ENCODE measurements around the gene GPC1.

GPC1 gene

DNA sequence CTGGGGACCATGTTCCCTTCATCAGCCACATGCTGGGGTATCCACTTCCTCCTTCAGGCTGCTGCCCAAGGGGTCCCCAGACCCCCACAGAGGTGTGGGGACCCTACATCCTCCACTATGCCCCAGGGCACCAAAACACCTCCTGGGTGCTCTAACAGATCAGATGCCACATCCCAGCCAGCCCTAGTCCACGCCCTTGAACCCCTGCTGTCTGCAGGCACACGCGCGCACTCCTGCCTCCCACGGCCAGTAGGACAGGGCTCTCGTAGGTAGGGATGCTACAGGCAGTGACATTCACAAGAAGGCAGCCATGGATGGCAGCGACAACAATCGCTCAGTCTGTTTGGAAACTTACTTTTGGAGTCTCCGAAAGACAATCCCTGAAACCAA, 3.0 kb upstream of the GPC1 start:
- no peak for DNase-seq

DNA sequence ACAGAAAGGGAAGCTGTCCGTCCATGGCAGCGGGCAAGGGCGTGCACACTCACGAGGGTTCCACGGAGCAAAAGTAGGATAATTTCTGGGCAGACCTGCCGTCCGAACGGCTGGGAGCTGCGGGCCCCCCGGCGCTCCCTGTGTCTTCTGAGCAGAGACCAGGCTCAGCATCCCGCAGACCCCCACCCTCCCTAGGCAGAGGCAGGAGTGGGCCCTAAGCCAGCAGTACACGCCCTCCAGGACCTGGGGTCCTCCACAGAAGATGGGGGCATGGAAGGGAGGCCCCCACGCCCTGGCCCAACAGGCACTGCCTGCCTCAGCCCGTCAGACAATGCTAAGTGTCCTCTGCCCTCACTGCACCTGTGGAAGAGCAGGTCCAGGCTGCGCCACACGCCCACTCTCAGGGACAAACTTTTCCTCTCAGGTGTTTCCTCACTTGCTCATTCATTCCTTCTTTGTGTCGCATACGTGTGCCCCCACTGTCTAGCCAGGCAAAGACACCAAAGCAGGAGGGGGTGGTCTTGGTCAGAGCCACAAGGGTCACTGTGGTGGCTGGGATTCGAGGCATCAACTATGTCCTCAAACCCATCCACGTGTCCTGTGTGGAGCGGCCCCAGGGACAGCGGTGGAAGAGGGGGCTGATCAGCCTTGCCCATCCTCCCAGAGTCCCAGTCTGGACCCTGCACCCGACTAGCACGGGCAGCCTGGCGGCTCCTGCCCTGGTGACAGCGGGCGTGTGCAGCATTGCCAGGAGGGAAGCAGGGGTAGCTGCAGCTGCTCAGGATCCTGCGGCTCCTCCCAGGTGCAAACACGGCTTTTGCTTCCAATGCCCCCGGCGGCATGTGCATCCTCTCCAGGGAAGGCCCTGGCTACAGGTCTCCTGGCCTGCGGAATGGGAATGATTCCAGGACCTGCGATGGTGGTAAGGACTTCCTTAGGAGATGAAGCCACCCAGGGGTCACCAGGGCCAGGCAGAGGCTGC, 2.4 kb upstream of the GPC1 start:
- DNase-seq = peak; percentile 20

DNA sequence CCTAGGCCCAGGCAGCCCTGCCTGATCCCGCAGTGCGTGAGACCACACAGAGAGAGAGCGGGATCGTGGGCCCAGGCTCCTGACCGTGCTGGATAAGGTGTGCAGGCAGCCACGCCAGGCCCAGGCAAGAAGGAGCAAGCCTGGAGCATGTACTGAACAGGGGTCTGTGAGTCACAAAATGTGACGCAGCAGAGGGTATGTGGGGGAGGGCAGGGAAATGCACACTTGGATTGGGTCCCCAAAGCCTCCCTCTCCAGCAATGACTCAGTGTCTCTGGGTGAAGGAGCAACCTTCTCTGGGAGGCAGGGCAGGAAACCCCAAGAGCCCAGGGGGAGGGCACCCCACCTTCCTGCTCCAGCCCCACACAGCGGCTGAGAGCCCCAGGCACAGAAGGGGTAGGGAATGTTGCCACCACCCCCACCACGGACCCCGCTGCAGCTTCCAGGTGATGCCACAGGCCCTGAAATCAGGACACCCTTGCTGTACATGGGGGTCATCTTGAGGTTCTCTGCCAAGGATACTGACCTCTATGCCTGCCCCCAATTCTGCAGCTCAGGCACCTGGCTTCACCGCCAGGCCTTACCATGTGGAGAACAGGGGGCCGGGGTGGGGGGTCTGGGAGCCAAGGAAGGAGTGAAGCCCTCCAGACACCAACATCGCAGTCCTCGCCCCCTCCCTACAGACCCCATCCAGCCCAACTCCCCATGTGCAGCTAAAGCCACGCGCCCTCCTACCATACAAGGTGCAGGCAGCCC, 1.3 kb upstream of the GPC1 start:
- peak; percentile 39 for DNase-seq

DNA sequence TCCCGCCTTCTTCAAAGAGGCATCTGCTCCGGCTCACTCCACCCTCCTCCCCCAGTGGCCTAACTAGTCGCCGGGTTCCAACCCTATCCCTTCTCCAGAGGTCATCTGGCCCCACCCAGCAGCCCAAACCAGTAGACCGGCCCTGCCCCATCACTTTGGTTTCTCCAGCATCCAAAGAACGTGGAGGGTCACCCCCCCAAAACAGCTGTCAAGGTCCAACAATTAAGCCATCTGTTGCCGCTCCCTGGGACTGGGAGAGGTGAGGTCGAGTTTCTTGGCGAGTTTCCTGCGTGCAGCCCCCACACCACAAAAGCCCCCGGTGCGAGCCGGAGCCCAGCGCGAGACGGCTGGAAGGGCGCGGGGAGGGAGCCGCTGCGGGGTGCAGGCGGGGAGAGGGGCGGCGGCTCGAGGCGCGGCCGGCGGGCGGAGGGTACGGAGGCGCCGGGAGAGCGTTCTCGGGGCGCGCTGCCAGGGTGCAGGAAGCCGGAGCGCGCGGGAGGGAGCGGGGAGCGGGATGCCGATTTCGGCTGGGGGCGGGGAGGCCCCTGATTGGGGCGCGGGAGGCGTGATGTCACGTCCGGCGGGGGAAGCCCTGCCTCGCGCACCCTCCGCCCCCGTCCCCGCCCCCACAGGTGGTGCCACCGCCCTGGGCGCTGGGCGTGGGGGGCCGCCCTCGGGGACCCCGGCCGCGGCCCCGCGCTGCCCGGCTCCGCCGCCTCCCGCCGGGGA, 571 bp upstream of the GPC1 start:
- peak; percentile 95 for DNase-seq

DNA sequence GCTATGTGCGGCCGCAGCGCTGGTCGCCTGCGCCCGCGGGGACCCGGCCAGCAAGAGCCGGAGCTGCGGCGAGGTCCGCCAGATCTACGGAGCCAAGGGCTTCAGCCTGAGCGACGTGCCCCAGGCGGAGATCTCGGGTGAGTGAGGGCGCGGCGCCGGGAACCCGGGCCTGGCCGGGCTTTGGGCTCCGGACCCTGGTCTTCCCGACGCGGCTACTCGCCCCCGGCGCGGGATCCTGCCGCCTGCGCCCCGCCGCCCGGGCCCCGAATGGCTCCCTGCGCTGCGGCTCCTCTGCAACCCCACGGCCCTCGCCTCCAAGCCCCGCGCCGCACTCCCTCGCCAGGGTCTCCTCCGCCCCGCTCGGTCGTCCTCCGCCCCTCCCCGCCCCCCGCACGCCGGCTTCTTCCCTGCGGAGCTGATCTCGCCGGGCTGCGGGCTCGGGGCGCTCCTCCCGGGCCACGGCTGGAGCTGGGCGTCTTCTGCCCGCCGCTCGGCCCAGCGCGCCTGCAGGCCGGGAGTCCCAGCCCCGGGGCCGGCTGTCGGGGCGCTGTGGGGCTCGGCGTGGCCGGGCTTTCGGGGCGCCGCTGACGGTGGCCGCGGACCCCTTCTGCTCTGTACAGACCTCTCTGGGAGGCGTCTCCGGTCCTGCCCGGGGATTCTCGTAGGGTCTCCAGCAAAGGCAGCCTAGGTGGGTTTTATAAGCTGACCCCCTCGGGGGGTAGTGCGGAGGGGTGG, 652 bp downstream of the GPC1 start:
- DNase-seq = peak; percentile 48

DNA sequence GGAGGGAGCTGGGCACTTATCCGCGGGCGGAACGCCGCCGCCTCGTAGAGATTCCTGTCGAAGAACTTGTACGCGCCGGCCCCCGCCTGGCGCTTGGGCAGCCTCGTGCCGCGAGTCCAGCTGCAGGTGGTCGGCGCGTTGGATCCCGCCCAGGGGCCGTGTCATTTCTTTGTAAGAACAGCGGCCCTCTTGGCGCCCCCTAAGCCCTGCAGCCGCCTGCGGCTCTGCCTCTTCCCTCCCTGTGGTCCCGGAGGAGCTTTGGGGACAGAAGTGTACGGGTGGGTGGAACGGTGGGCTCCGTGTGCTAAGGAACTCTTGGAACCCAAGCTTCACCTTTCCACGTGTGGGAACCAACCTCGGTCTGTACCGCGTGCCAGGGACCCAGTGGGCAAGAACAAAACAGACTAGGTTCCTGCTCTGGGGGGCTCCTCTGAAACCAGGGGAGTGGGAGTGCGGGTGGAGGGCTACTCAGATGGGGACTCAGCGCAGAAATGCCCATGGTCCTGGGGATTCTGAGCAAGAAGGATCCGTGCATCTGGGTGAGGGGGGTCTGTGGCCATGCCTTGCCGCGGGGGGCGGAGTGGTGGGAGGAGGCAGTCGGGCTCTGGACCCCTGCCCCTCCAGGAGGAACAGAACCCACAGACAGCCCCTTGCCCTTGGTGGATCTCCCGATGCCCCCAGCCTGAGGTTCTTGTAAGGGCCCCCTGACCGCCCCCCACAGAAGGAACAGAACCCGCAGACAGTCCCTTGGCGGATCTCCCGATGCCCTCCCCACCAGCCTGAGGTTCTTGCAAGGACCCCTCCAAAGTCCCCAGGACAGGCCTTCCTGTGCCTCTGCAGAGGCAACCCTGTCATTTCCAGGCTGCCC, 1.5 kb downstream of the GPC1 start:
- DNase-seq = peak; percentile 54

DNA sequence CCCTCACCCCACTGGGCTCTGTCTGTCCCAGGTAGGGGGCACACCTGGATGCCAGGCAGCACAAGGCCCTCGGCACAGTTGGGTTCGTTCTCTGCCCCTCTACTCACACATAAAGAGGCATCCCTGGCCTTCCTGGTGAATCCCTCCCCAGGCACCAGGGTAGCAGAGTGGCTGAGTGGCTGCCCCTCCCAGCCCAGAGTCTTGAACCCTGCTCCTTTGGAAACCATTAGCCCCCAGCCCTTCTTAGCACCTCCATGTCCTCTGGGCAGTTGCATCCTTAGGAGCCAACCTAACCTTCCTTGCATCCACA, 2.0 kb downstream of the GPC1 start:
- DNase-seq = no peak

DNA sequence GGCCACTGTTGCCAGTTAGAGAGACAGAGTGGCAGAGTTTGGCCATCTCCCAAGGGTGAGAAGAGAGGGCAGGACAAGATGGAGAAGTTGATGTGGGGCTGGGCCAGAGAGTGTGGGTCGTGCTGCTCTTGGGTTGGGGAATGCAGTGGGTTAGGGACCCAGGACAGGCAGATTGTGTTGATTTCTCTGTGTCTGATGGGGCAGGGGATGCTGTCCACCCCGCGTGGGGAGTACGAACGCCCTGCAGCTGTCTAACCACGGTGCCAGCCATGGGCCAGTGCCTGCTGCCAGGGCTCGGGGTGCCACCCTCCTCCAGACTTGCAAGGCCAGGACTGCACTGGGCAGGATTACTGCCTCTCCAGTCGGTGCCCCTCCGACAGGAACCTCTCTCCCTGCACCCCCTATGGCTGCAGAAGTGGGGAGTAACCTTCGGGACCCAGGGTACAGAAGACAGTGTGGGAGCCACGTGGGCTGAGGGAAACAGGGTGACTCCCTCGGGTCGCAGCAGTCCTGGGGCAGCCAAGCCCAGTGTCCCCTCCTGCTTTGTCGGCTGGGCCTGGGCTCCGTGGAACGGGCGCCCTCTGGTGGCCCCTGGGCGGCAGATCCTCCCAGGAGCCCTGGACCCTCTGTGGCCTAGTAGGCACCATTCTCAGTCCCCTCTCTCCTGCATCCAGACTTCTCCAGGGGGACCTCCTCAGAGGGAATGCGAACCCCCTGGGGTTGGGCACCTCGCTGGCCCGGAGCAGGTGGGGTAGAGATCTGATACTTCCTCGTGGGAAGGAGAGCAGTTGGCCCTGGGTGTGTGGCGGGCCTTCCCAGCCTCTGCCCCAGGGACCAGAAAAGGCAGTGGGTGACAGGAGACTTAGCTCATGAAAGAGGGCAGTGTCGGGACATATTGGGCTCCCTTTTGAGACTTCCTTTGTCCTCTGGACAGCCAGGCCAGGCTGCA, 2.7 kb downstream of the GPC1 start:
- peak; percentile 80 for DNase-seq

DNA sequence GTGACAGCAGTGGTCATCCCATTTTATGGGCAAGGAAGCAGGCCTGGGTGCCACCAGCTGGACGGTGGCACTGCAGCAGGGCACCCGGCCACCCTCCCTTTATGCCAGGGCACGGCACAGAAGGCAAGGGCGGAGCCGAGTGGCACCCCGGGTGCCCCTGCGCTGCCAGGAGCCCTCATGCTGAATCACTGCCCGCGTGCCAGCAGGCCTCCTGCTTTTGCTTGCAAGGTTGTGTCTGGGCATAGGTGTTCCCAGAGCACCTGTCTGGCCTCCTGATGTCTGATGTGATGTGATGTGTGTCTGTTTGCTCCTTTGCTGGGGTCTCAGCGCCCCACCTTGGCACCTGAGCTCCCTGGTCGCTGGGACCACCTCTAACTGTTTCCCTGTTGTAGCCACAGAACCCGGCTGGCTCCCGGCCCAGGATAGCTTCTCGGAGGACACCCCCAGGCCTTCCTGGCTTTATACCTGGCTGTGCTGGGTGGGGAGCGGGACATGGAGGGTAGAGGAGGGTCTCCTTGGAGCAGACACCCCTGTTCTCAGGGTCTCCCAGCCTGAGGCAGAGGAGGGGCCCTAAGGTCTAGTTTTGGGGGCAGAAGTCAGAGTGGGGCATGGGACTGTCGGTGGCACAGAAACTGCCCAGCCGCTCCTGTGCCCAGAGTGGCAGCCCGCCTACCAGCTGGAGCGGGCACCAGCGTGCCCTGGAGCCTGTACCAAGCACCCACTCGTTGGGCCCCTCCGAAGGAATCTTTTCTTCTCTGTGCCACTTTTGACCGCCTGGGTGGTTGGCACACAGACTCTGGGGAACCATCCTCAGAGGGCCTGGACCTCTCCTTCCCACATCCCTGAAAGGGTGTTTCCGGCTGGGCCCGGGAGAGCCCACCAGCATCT, 3.6 kb downstream of the GPC1 start:
- DNase-seq = peak; percentile 18

DNA sequence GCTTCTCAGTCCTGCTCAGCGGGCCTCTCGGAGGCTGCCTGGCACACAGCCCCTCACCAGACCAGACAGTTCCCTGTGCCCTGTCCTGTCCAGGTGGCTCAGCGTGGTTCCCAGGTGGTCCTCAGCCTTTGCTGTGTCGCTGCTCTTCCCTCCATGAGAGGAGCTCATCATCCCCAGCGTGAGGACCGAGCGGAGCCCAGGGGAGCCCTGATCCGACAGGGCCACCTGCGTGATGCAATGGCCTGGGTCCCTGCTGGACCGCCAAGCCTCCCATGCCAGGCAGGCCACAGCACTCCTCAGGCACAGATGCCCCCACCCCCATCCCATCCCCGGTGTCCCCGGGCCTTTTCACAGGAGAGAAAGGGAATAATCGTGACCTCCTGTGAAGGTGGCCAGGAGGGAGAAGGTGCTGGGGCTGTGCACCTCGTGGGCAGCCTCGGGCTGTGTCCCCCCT, 4.3 kb downstream of the GPC1 start:
- no peak for DNase-seq

DNA sequence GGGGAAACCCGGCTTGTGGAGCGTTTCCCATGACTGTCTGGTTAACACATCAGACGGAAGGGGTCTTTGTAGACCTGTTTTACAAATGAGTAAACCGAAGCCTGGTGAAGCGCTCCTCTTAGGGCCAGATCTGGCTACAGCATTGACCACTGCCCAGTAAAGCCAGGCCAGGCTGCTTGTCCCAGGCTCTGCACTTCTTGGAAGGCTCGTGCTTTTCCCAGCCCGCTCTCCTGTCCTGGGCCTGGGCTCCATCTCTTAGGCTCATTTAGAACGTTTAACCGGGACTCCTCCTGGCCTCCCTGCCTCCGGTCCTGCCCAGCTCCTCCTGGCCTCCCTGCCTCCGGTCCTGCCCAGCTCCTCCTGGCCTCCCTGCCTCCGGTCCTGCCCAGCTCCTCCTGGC, 4.8 kb downstream of the GPC1 start:
- DNase-seq = no peak

DNA sequence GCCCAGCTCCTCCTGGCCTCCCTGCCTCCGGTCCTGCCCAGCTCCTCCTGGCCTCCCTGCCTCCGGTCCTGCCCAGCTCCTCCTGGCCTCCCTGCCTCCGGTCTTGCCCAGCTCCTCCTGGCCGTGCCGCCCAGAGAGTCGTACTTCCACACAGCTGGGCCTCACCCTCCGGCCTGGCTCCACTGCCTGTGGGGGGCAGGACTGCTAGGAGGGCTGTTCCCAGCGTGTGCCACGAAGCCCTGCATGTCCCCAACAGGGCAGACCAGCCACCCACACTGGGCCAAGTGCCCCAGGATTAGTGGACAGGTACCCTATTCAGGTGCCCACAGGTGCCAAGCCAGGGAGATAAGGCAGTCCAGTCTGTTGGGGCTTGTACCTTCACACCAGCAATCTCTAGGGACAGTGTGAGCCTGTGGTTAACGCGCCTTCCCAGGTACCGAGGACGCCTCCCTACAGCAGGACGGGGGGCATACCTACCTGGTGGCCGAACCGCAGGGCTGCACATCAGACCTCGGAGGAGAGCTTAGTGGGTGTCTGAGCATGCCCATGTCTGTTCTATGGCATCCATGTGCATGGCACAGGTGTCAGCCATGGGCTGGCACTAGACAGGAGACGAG, 5.3 kb downstream of the GPC1 start:
- no peak for DNase-seq

DNA sequence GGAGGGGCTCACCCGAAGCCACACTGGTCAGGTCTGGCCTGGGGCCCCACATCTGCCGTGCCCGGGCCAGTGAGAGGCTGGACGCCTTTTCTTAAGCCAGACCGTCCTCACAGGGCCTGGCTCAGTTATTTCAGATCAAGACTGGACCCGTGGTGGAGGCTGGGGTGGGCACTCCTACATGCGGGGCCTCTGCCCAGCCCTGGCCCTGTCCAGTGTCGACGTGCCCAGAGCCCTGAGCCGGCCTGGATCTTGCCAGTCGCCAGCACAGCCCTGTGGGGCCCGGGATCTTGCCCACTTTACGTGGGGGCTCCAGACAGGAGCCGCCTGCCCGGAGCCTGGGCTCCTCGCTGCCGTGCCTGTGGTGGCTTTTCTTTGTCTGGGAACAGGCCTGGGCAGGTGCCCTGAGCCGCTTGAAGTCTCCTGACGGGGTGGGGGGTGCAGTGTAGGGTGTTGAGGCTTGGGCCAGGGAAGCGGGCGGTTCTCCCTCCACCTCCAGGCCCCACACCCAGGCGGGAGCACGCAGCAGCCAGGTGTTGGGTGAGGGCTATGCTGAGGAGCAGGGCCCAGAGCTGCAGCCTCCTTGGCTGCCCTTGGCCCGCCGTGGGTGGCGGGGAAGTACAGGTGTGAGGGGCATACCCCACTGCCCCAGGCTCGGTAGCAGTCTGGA, 6.0 kb downstream of the GPC1 start:
- DNase-seq = no peak

DNA sequence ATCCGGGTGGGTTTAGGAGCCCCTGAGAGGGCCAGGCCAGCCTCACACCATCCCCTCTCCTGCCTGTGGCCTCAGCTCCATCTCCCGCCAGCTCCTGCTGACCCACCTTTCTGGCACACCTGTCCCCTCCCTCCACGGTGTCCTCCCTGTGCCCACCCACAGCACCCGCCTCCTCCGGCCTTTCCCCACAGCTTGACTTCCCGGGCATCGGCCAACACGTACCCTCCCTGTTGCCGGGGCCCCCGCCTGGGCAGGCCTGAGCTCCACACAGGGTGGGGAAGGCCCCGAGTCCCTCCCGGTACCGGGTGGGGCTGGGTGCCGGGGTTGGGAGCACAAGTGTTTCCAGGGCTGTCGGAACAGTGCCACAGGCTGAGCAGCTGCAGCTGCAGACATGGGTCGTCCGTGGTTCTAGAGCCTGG, 6.5 kb downstream of the GPC1 start:
- DNase-seq = no peak

DNA sequence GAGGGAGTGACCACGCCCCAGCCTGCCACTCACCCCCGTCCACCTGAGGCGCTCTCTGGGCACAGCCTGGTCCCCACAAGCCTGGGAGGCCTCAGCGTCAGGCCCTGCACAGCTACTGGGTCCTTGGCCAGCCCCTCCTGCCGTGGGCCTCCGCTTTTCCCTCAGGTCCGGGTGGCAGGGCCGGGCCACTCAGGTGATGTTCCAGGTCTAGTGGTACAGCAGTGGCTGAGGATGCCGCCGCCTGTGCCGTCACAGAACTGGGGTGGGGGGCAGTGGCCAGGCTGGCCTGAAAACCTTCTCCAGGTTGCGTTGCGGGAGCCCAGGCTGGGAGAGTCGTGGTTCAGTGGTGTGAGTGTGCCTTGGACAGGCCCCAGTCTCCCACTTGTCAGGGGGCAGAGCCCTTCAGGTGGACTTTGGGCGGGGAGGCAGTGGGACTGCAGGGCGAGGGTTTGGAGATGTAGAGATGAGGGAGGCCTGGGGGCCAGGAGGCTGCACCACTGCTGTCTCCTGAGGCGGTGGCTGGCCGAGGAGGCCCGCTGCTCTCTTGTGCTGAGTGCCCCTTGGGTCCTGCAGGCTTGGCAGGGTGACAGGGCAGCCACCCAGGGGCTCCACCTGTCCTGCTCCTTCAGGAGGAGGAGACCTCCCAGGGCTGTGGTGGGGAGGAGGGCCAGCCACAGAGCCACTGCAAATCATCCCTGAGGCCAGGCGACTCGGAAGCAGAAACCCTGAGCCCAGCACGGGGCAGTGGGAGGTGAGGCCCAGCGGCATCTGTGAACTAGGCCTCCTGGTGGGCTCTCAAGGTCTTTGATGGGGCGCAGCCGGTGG, 7.6 kb downstream of the GPC1 start:
- no peak for DNase-seq

DNA sequence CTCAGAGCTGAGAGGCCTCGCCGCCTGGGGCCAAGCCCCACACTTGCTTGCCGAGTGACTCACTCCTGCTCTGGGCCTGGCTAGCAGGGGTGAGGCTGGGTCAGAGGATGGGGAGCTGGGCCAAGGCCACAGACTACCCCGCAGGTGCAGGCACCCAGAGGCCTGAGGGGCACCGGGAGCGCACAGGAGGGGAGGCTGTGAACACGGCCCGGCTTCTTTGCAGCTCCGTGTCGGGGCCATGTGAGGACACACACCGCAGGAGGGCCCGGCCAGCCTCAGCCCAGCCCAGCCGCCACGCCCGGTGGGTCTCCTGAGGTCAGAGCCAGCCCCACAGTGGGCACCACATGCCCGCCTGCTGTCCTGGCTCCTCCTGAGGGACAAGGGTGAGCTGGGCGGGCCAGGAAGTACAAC, 8.4 kb downstream of the GPC1 start:
- no peak for DNase-seq

DNA sequence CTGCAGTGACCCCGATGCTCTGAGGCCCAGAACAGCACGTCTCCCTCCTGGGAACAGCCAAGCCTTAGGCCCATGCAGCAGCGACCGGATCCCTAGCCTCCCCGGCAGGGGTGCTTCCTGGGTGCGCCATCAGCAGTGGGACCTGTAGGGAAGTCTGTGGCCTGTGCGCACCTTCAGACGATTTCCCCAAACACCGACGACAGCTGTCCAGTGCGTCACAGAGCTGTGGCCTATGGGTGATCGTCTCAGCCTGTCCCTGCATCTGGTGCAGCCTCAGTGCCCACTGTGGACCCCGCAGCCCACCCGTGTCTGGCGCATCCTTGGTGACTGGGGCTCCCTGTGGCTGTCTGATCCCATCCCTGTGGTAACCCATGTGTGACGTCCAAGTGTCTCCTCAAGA, 9.0 kb downstream of the GPC1 start:
- no peak for DNase-seq

Data from left hindlimb (tissue), 1 donor.